NB4 (cell line): ENCODE results near the gene GRB10.
"Not testable (repeated sequence)": the region's sequence is repeated elsewhere in the genome, so short reads cannot be mapped to it uniquely, and the experiment has no call there.

Experiments
- CTCF ChIP-seq: IDR thresholded peaks from one replicate; pipeline ENCODE4 v1.5.1; 2012; ENCODE audit warnings: low read depth, low read length
- MAX ChIP-seq: IDR thresholded peaks from 2 replicates; pipeline ENCODE4 v1.6.1; 2011; ENCODE audit warnings: low read depth, low read length
- POLR2A ChIP-seq: IDR thresholded peaks from 2 replicates; pipeline ENCODE4 v1.6.1; 2011; ENCODE audit warnings: mild to moderate bottlenecking; ENCODE audit not compliant: insufficient read length; ENCODE audit errors: extremely low read depth

GRCh38 chr7:50576388-50576787 is 206.3 kb downstream of the GRB10 start:
- TF ChIP-seq CTCF, POLR2A, MAX: not testable (repeated sequence)
